NCI-H2196 treated with DMSO at 0.1 percent for 48 hours (cell line): ENCODE measurements around the gene MCF2L.
"Not testable (repeated sequence)": the region's sequence is repeated elsewhere in the genome, so short reads cannot be mapped to it uniquely, and the experiment has no call there.

ENCODE experiments used
- DNase-seq: peaks from one replicate; lab custom pipeline; 2025; ENCODE audit not compliant: unreplicated experiment; lab: John Stamatoyannopoulos, UW

The MCF2L gene

GRCh38 chr13:113110048-113110851 lies 141.2 kb downstream of the MCF2L start:
- no peak for DNase-seq

GRCh38 chr13:113110852-113111315 lies 141.9 kb downstream of the MCF2L start:
- DNase-seq, result no peak

GRCh38 chr13:113111821-113112220 lies 142.8 kb downstream of the MCF2L start:
- not testable (repeated sequence) for DNase-seq

- DNase-seq, result not testable (repeated sequence)
Observed at GRCh38 chr13:113112475-113112874, 143.5 kb downstream of the MCF2L start.

GRCh38 chr13:113112893-113113845 lies 144.2 kb downstream of the MCF2L start:
- no peak for DNase-seq

GRCh38 chr13:113113846-113114271 lies 144.8 kb downstream of the MCF2L start:
- DNase-seq, result no peak

- no peak for DNase-seq
Observed at GRCh38 chr13:113114511-113115362, 145.7 kb downstream of the MCF2L start.

GRCh38 chr13:113115363-113116205 lies 146.6 kb downstream of the MCF2L start:
- DNase-seq, result no peak

- no peak for DNase-seq
Observed at GRCh38 chr13:113116206-113116800, 147.3 kb downstream of the MCF2L start.

GRCh38 chr13:113116871-113117271 lies 147.9 kb downstream of the MCF2L start:
- no peak for DNase-seq

GRCh38 chr13:113117335-113117872 lies 148.4 kb downstream of the MCF2L start:
- no peak for DNase-seq

GRCh38 chr13:113117911-113118260 lies 148.9 kb downstream of the MCF2L start:
- DNase-seq, result no peak

- no peak for DNase-seq
Observed at GRCh38 chr13:113118261-113119021, 149.4 kb downstream of the MCF2L start.

- DNase-seq, result no peak
Observed at GRCh38 chr13:113119166-113119821, 150.3 kb downstream of the MCF2L start.

- DNase-seq, result no peak
Observed at GRCh38 chr13:113119822-113120189, 150.8 kb downstream of the MCF2L start.

- no peak for DNase-seq
Observed at GRCh38 chr13:113120300-113121182, 151.5 kb downstream of the MCF2L start.
